HCT116 (cell line): ENCODE measurements around the gene PALMD. TPM values are rescaled to one million over a fixed set of nuclear protein-coding genes. Genes with fewer than 3 reads are reported as not detected.
A peak's percentile ranks its signal among the peaks of the same experiment; 100 is the strongest.

Experiments used
- ATAC-seq: fragments of 200-7000 bp; cut with Tn5 transposase; 2 replicates; pipeline ENCODE4 v1.9.1; 2020; ENCODE audit warnings: mild to moderate bottlenecking, moderate library complexity
- BruUV-seq: library from RNA; stranded (reverse); fragments of 400-500 nt; replicated peaks from 2 replicates; lab custom pipeline; 2021; lab: Mats Ljungman, UMichigan
- CTCF ChIA-PET: fragments of 300-600 bp; sonication (Branson Sonifier 250); formaldehyde crosslinking; loops from one replicate; lab custom pipeline; 2021; ENCODE audit warnings: antibody characterized with exemption; lab: Charles Lee
- POLR2A ChIA-PET: fragments of 300-600, 350-600 bp; sonication (Branson Sonifier 250); formaldehyde crosslinking; loops from one replicate; lab custom pipeline; 2021; ENCODE audit warnings: antibody characterized with exemption; lab: Charles Lee
- RAD21 ChIA-PET, 2 experiments: fragments of 300-600 bp; sonication (Branson Sonifier 250); formaldehyde crosslinking; loops; one replicate each; lab custom pipeline; 2023; ENCODE audit warnings: low total read pairs in 2 of 2; ENCODE audit not compliant: uncharacterized antibody in 2 of 2, unreplicated experiment in 2 of 2, low non-redundant PET in 1 of 2; lab: Charles Lee
- DNase-seq: peaks from one replicate; pipeline ENCODE4 v3.0.0-alpha.2; 2010; ENCODE audit warnings: low read depth, low spot score
- H2AFZ ChIP-seq: fragments of 200-600 bp; shearing (Covaris generic), sonication (generic); 2 replicates; pipeline ENCODE4 v1.6.1; 2017; ENCODE audit warnings: low read depth, mixed run types, mixed read lengths, antibody characterized with exemption, low read length; ENCODE audit not compliant: poor library complexity, severe bottlenecking
- H3K27ac ChIP-seq: 2 replicates; pipeline ENCODE4 v1.5.1; 2012; ENCODE audit warnings: low read depth, low read length
- H3K27me3 ChIP-seq: fragments of 200-600 bp; sonication (generic); 2 replicates; pipeline ENCODE4 v1.6.1; 2016; ENCODE audit warnings: mixed run types, low read length, mixed read lengths; ENCODE audit not compliant: insufficient read depth
- H3K36me3 ChIP-seq, 2 experiments: fragments of 200-500 bp in 1 of 2; fragments of 200-600 bp in 1 of 2; sonication (Bioruptor generic) in 1 of 2; sonication (generic) in 1 of 2; 2 replicates each; pipeline versions ENCODE4 v1.5.1 to v1.6.1; 2014 to 2016; ENCODE audit warnings: low read length in 2 of 2, inconsistent platforms in 1 of 2, mixed read lengths in 1 of 2, mixed run types in 1 of 2; ENCODE audit not compliant: insufficient read depth in 2 of 2, control insufficient read depth in 1 of 2
- H3K4me1 ChIP-seq, 2 experiments: fragments of 200-600 bp in 1 of 2; sonication (generic) in 1 of 2; 2 replicates each; pipeline versions ENCODE4 v1.5.1 to v1.6.1; 2012 to 2017; ENCODE audit warnings: low read length in 2 of 2, inconsistent platforms in 1 of 2, mild to moderate bottlenecking in 1 of 2, mixed read lengths in 1 of 2, mixed run types in 1 of 2, moderate library complexity in 1 of 2; ENCODE audit not compliant: insufficient read depth in 2 of 2, control insufficient read depth in 1 of 2
- H3K4me2 ChIP-seq: fragments of 200-600 bp; sonication (generic); 2 replicates; pipeline ENCODE4 v1.6.1; 2017; ENCODE audit warnings: mixed run types, low read length, mixed read lengths
- H3K4me3 ChIP-seq, 2 experiments: fragments of 200-600 bp in 1 of 2; sonication (generic) in 1 of 2; replicated peaks in 1 of 2; 2 replicates each; pipeline ENCODE4 v1.5.1; 2011 to 2016; ENCODE audit warnings: low read length in 2 of 2, control low read depth in 1 of 2, low read depth in 1 of 2, mild to moderate bottlenecking in 1 of 2, mixed read lengths in 1 of 2, mixed run types in 1 of 2
- H3K79me2 ChIP-seq: fragments of 200-600 bp; sonication (generic); 2 replicates; pipeline ENCODE4 v1.6.1; 2017; ENCODE audit warnings: mild to moderate bottlenecking, mixed run types, low read length, moderate library complexity, mixed read lengths; ENCODE audit not compliant: insufficient read depth
- H3K9ac ChIP-seq: fragments of 200-600 bp; sonication (generic); 2 replicates; pipeline ENCODE4 v1.6.1; 2016; ENCODE audit warnings: low read length, mixed read lengths
- H3K9me2 ChIP-seq: fragments of 200-600 bp; sonication (generic), shearing (Covaris generic); 2 replicates; pipeline ENCODE4 v1.6.1; 2017; ENCODE audit warnings: mixed run types, mild to moderate bottlenecking, moderate library complexity; ENCODE audit not compliant: insufficient read depth
- H3K9me3 ChIP-seq, 2 experiments: fragments of 200-500 bp in 1 of 2; fragments of 200-600 bp in 1 of 2; sonication (Bioruptor generic) in 1 of 2; sonication (generic) in 1 of 2; 2 replicates each; pipeline ENCODE4 v1.6.1; 2014 to 2017; ENCODE audit warnings: low read length in 2 of 2, mixed read lengths in 2 of 2, inconsistent platforms in 1 of 2, low read depth in 1 of 2, mild to moderate bottlenecking in 1 of 2, mixed run types in 1 of 2, moderate library complexity in 1 of 2; ENCODE audit not compliant: control insufficient read depth in 1 of 2, insufficient read depth in 1 of 2
- H4K20me1 ChIP-seq: fragments of 200-600 bp; sonication (generic), shearing (Covaris generic); 2 replicates; pipeline ENCODE4 v1.6.1; 2017; ENCODE audit warnings: mixed run types, mild to moderate bottlenecking, moderate library complexity; ENCODE audit not compliant: insufficient read depth
- CEBPB ChIP-seq: IDR thresholded peaks from 2 replicates; pipeline ENCODE4 v1.6.1; 2012; ENCODE audit warnings: low read depth
- CTCF ChIP-seq, 3 experiments: fragments of 200-600 bp in 1 of 3; sonication (generic) in 1 of 3; IDR thresholded peaks in 2 of 3; conservative IDR thresholded peaks in 1 of 3; 2 replicates each; pipeline ENCODE4 v1.5.1; 2012 to 2017; ENCODE audit warnings: low read depth in 2 of 3, low read length in 2 of 3, antibody characterized with exemption in 1 of 3, borderline replicate concordance in 1 of 3, control low read depth in 1 of 3, mild to moderate bottlenecking in 1 of 3, mixed read lengths in 1 of 3, mixed run types in 1 of 3, moderate library complexity in 1 of 3; ENCODE audit not compliant: insufficient read depth in 1 of 3
- EZH2phosphoT487 ChIP-seq: fragments of 200-600 bp; IDR thresholded peaks from 2 replicates; pipeline ENCODE4 v1.6.1; 2018; ENCODE audit warnings: antibody characterized with exemption, borderline replicate concordance
- JUND ChIP-seq: IDR thresholded peaks from 2 replicates; pipeline ENCODE4 v1.6.1; 2012
- POLR2AphosphoS5 ChIP-seq: IDR thresholded peaks from 2 replicates; pipeline ENCODE4 v1.6.1; 2011; ENCODE audit warnings: mild to moderate bottlenecking, low read depth, low read length, moderate library complexity
- RAD21 ChIP-seq: IDR thresholded peaks from 2 replicates; pipeline ENCODE4 v1.6.1; 2012; ENCODE audit warnings: low read depth, mild to moderate bottlenecking
- intact Hi-C: fragments of 100-400 bp; cut with micrococcal nuclease; formaldehyde crosslinking; loops from 2 replicates; pipeline ENCODE4 v1.10.0; 2022
- total RNA-seq: library from RNA; stranded (reverse); gene quantifications from one replicate; pipeline ENCODE4 v1.2.1, GENCODE V29; 2021; ENCODE audit not compliant: unreplicated experiment
- TF ChIP-seq, protein P1 (sequence below): IDR thresholded peaks from 2 replicates; pipeline ENCODE4 v1.6.1; 2011; ENCODE audit warnings: mild to moderate bottlenecking, low read length, moderate library complexity; ENCODE audit not compliant: insufficient replicate concordance; ENCODE audit errors: extremely low read depth

The PALMD gene
- total RNA-seq, 1 experiment from 2014 or later, result 0.12 TPM

DNA sequence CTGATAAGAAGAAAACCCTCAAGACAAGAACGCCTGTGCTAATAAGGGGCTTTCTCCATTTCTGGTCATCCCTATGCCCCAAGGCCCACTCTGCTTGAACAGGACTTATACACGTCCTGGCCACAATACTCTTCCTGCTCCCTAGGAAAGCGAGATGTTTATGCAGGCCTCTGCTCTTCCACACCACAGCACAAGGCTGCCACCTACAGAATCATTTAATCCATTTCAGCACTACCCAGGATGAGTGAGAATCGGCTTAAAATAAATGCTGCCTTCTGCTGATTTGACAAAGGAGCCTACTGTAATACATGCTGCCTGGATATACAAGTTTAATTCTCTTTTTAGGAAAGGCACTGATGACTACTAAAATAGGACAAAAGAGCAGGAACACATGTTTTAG, 91.1 kb downstream of the PALMD start:
- ChIA-PET RAD21 (no interaction called here), POLR2A (no interaction called here), CTCF (no interaction called here)
- ATAC-seq (peak; percentile 99), DNase-seq (peak; percentile 21)
- Histone ChIP-seq H2AFZ (no peak overlapping the region), H3K4me2 (no peak overlapping the region), H3K9ac (no peak overlapping the region), H3K27me3 (no peaks in the 10 kb centered on the region), H3K36me3 (no peaks in the 10 kb centered on the region; a peak in 2 of 4 replicates), H3K4me3 (no peak overlapping the region), H4K20me1 (no peaks in the 10 kb centered on the region), H3K27ac (no peak overlapping the region), H3K9me3 (no peaks in the 10 kb centered on the region), H3K4me1 (no peaks in the 10 kb centered on the region), H3K79me2 (no peaks in the 10 kb centered on the region), H3K9me2 (no peaks in the 10 kb centered on the region)
- BruUV-seq, result no TSS peak
- intact Hi-C loops, result no loop called here
- TF ChIP-seq, protein P1, sequence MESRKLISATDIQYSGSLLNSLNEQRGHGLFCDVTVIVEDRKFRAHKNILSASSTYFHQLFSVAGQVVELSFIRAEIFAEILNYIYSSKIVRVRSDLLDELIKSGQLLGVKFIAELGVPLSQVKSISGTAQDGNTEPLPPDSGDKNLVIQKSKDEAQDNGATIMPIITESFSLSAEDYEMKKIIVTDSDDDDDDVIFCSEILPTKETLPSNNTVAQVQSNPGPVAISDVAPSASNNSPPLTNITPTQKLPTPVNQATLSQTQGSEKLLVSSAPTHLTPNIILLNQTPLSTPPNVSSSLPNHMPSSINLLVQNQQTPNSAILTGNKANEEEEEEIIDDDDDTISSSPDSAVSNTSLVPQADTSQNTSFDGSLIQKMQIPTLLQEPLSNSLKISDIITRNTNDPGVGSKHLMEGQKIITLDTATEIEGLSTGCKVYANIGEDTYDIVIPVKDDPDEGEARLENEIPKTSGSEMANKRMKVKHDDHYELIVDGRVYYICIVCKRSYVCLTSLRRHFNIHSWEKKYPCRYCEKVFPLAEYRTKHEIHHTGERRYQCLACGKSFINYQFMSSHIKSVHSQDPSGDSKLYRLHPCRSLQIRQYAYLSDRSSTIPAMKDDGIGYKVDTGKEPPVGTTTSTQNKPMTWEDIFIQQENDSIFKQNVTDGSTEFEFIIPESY, result no peak
- TF ChIP-seq JUND (no peak), RAD21 (peak; percentile 62), CTCF (IDR thresholded peaks at IDR 0.05 in 2 of 3, conservative IDR thresholded peaks at IDR 0.05 in 1 of 3; ENCODE audit: borderline replicate concordance in 1 of 3, insufficient read depth in 1 of 3, low read depth in 2 of 3, low read length in 2 of 3) (peak in 2 of 3 experiments; percentile 19 to 44; a peak in 3 of 6 replicates), CEBPB (no peak), POLR2AphosphoS5 (no peak), EZH2phosphoT487 (no peak)
